T-helper 2 cell (primary cell): Measurements from ENCODE around the gene ZBTB7C.
A peak's percentile ranks its signal among the peaks of the same experiment; 100 is the strongest.

Source experiments
- DNase-seq, 5 experiments: peaks; one replicate each; pipeline versions ENCODE4 v3.0.0 to v3.0.0-alpha.2; 2012 to 2022

Gene ZBTB7C

DNA sequence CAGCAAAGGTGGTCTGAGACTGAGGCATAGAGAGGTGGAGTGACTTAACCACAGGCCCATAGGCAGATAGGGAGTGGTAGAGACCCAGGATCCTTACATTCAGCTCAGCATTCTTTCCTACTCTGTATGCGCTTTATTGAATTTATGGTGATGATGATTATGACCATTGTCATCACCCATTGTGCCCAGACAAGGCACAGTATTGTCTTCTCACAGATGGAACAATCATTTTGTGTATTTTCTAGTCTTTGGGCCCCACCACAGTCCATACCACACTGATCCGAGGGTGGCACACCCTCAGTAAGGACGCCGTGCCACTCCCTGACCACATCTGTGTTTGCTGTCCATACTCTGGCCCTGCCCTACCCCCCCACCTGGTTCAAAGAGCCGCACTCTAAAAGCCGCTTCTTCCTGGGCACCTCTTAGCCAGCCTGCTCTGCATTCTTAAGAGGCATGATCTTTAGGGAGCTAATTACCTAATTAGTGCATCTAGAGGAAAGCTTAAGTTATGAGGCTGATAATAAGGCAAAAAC, 299.2 kb downstream of the ZBTB7C start:
- DNase-seq: no peak

- DNase-seq: peak in 1 of 5 experiments; percentile 20
These were observed 301.0 kb downstream of the ZBTB7C start for GRCh38 chr18:48108136-48108535.

DNA sequence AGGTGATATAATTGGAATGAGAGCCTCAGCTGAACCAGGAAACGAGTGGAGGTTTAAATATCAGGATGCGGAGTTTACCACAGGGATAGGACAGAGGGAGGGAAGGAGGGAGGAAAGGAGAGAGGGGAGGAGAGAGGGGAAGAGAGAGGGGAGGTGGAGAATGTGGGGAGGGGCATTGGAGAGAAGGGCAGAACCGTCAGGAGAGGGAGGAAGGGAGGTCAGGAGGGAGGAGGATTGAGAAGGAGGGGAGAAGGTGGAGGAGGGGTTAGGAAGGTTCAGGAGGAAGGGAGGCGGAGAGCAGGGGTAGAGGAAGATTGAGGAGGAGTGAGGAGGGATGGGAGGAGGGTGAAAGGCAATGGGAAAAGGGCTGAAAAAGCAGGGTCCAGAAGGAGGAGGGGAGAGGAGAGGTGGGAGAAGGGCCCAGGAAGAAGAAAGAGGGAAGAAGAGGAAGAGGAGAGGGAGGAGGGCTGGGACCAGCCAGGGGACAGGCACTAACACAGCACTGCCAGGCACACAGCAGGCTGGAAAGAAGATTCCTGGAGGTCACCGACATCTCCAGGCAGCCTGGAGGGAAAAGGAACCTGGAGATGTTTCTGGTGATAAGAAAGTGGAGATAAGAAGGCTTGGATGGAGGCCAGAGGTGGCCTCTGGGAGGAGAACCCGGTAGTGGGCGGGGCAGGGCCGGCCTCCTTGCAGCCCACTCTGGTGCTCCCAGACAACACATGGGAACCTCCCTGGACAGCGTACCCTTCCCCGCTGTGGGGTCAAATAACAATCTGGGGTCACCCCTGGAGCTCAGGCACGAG, 302.0 kb downstream of the ZBTB7C start:
- DNase-seq: no peak

DNA sequence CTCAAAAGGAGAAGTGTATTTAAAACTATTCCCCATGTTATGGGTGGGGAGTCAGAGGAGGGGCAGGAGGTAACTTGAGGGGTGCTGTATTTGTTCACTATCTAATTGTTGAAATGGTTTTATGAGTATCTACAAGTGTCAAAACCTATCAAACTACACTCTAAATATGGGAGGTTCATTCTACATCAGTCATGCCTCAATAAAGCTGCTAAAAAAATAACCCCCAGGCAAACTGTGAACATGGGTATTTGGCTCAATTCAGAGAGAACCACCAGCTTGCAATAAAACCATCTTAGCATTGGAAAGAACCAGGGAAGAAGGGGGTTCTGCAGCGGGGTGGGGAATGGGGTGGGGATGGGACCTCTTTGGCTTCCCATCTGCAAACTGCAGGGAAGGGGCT, 302.7 kb downstream of the ZBTB7C start:
- DNase-seq: no peak

DNA sequence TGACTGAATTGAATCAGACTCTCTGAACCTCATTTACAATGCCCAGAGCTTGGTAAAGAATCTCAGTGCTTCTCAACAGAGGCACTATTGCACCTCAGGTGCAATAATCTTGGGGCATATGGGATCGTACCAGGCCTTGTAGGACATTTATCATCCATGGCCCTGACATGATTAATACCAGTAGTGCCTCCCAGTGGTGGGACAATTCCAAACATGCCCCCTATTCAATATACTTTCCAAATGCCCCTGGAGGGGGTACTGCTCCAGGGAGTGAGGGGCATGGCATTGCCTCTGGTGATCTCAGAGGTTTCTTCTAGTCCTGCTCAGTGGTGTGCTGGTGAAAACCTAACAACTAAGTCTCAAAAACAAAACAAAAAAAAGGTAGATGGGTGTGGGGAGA, 303.9 kb downstream of the ZBTB7C start:
- no peak for DNase-seq

DNA sequence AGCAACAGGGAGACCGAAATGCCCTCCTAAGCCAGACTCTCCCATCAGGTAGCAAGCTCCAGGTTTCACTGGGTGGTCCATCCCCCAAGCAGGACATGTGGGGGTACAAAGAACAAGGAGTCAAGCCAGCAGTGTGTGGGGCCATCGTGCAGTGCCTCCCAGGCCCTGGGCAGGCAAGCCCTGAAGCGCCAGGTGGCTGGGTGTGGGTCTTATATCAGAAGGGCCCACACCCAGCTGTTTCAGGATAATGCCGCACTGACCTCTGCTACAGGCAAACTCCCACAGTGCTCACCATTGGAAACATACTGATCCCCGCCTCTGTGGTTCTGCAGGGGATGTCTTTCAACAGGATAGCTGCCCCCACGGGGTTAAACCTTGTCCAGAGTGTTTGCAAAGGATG, 304.5 kb downstream of the ZBTB7C start:
- no peak for DNase-seq

GRCh38 chr18:48100651-48101165, 308.5 kb downstream of the ZBTB7C start:
- no peak for DNase-seq

- no peak for DNase-seq
These were observed 309.0 kb downstream of the ZBTB7C start for GRCh38 chr18:48100165-48100575.

GRCh38 chr18:48099481-48100164, 309.6 kb downstream of the ZBTB7C start:
- no peak for DNase-seq

GRCh38 chr18:48098538-48098937, 310.6 kb downstream of the ZBTB7C start:
- no peak for DNase-seq

GRCh38 chr18:48098007-48098406, 311.2 kb downstream of the ZBTB7C start:
- DNase-seq: no peak

GRCh38 chr18:48095726-48096125, 313.5 kb downstream of the ZBTB7C start:
- no peak for DNase-seq

DNA sequence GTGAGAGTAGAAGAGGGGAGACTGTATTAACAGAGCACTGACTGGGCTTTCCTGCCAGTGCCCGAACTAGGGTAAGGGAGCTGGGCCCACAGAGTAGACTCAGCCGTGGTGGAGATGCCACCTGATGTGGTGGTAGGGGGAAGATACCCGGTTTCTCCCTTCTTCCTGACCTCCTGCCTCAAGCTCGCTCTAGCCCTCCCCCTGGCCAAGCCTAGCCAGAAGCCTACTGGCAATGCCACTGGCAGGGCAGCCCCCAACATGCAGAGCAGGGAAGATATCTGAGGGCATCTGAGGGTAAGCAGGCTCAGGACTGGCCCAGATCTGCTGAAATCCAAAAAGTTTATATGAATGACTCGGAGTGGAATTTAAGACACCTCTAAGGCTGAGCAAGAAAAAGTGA, 316.1 kb downstream of the ZBTB7C start:
- no peak for DNase-seq

GRCh38 chr18:48091869-48092497, 317.2 kb downstream of the ZBTB7C start:
- no peak for DNase-seq

GRCh38 chr18:48090702-48091101, 318.5 kb downstream of the ZBTB7C start:
- DNase-seq: no peak

- DNase-seq: no peak
These were observed 319.2 kb downstream of the ZBTB7C start for GRCh38 chr18:48090021-48090420.

DNA sequence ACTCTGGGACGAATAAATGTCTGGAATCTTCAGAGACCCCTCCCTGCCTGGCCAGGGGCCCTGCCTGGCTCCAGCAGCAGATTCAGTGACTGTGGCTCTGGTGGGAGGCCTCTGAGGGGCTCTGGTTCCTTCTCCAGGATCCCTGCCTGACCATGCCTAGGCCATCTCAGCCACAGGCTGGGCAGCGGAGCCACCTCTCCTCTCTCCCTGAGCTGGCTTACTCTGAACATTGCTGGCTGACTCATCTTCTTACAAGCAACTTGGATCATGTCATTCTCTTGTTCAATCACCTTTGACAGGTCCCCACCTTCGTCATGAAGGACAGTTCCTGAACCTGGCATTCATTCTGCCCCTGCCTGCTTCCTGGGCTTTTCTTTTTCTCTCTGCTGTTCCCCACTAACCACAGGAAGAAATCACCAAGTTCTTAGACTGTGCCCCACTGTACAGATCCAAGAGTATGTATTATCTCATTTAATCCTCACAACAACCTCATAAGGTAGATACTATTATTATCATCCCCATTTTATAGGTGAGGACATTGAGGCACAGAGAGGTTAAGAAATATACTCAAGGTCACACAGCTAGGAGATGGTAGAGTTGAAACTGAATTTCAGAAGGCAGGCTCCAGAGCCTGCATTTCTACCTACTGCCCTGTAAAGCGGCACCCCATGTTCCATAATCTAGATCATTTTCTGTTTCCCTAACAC, 323.2 kb downstream of the ZBTB7C start:
- DNase-seq: no peak

GRCh38 chr18:48084858-48085257, 324.3 kb downstream of the ZBTB7C start:
- no peak for DNase-seq

DNA sequence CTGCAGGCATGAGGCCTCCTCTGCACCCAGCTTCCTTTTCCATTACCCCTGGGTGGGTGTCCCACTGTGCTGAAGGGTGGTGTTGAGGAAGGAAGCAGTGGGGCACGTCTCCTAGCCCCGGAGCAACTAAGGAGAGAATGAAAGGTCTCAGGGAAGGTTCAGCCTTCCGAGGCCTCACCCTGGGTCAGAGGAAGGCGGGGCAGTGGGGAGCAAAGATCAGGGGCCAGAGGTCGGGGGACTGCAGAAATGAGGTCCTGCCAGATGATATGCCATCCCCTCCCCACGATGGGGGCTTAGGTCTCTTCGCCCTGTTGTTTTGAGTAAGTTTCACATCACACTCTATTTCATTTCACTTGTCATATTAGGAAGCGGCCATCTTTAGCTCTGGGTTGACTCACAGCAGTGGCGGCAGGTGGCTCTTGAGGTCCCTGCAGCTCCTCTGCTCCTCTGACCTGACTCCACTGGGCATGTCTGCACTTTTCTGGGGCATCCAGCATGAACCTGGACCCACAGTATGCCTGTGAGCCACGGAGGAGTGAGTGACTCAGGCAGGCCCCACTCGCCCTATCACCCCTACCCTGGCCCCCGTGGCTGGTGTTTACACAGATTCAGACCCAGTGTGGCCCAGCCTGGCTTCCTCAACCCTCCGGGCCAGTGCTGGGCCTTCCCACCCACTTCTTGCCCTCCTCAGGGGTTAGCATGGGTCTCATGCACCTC, 325.0 kb downstream of the ZBTB7C start:
- no peak for DNase-seq

DNA sequence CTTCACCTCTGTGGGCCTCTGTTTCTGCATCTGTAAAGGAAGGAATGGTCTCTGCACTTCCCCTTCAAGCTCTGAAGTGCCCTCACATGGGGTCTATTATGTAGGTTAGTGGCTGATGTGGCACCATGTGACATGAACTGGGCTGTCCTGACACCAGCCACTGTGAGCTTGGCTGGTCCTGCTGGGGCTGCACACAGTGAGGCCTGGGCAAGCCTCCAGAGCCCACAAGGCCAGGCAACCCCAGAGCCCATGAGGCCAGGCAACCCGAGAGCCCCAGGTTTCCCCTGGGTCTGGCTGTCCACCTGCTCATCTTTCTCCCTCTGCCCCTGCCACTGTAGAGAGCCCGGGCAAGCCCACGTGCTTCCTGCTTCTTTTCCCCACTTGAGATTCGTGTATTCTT, 328.6 kb downstream of the ZBTB7C start:
- no peak for DNase-seq

GRCh38 chr18:48079885-48080284, 329.3 kb downstream of the ZBTB7C start:
- DNase-seq: no peak

DNA sequence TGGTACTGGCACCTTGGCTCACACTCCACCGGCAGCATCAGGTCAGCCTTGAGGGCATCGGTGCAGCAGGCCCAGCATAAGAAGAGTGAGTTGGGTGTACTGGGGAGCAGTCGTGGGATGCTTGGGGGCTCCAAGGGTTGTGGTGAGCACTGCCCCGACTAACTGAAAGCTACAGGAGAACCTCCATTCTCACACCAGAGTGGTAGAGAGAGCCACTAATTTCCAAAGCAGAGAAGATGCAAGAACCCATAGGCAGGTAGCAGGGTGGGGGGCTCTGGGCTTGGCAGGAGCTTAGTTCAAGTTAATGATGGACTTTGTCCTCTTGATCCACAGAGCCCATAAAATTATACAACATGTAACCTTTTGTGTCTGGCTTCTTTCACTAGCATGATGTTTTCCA, 330.7 kb downstream of the ZBTB7C start:
- no peak for DNase-seq
